HCT116 (cell line): Measurements from ENCODE around the gene CYB5D1. TPM values are rescaled to one million over a fixed set of nuclear protein-coding genes. Genes with fewer than 3 reads are reported as not detected.

Source experiments
- ATAC-seq: fragments of 200-7000 bp; cut with Tn5 transposase; 2 replicates; pipeline ENCODE4 v1.9.1; 2020; ENCODE audit warnings: mild to moderate bottlenecking, moderate library complexity
- BruUV-seq: library from RNA; stranded (reverse); fragments of 400-500 nt; replicated peaks from 2 replicates; lab custom pipeline; 2021; lab: Mats Ljungman, UMichigan
- CTCF ChIA-PET: fragments of 300-600 bp; sonication (Branson Sonifier 250); formaldehyde crosslinking; loops from one replicate; lab custom pipeline; 2021; ENCODE audit warnings: antibody characterized with exemption; lab: Charles Lee
- POLR2A ChIA-PET: fragments of 300-600, 350-600 bp; sonication (Branson Sonifier 250); formaldehyde crosslinking; loops from one replicate; lab custom pipeline; 2021; ENCODE audit warnings: antibody characterized with exemption; lab: Charles Lee
- RAD21 ChIA-PET, 2 experiments: fragments of 300-600 bp; sonication (Branson Sonifier 250); formaldehyde crosslinking; loops; one replicate each; lab custom pipeline; 2023; ENCODE audit warnings: low total read pairs in 2 of 2; ENCODE audit not compliant: uncharacterized antibody in 2 of 2, unreplicated experiment in 2 of 2, low non-redundant PET in 1 of 2; lab: Charles Lee
- DNase-seq: peaks from one replicate; pipeline ENCODE4 v3.0.0-alpha.2; 2010; ENCODE audit warnings: low read depth, low spot score
- H2AFZ ChIP-seq: fragments of 200-600 bp; shearing (Covaris generic), sonication (generic); 2 replicates; pipeline ENCODE4 v1.6.1; 2017; ENCODE audit warnings: low read depth, mixed run types, mixed read lengths, antibody characterized with exemption, low read length; ENCODE audit not compliant: poor library complexity, severe bottlenecking
- H3K27ac ChIP-seq: 2 replicates; pipeline ENCODE4 v1.5.1; 2012; ENCODE audit warnings: low read depth, low read length
- H3K27me3 ChIP-seq: fragments of 200-600 bp; sonication (generic); 2 replicates; pipeline ENCODE4 v1.6.1; 2016; ENCODE audit warnings: mixed run types, low read length, mixed read lengths; ENCODE audit not compliant: insufficient read depth
- H3K36me3 ChIP-seq, 2 experiments: fragments of 200-500 bp in 1 of 2; fragments of 200-600 bp in 1 of 2; sonication (Bioruptor generic) in 1 of 2; sonication (generic) in 1 of 2; 2 replicates each; pipeline versions ENCODE4 v1.5.1 to v1.6.1; 2014 to 2016; ENCODE audit warnings: low read length in 2 of 2, inconsistent platforms in 1 of 2, mixed read lengths in 1 of 2, mixed run types in 1 of 2; ENCODE audit not compliant: insufficient read depth in 2 of 2, control insufficient read depth in 1 of 2
- H3K4me1 ChIP-seq, 2 experiments: fragments of 200-600 bp in 1 of 2; sonication (generic) in 1 of 2; 2 replicates each; pipeline versions ENCODE4 v1.5.1 to v1.6.1; 2012 to 2017; ENCODE audit warnings: low read length in 2 of 2, inconsistent platforms in 1 of 2, mild to moderate bottlenecking in 1 of 2, mixed read lengths in 1 of 2, mixed run types in 1 of 2, moderate library complexity in 1 of 2; ENCODE audit not compliant: insufficient read depth in 2 of 2, control insufficient read depth in 1 of 2
- H3K4me2 ChIP-seq: fragments of 200-600 bp; sonication (generic); 2 replicates; pipeline ENCODE4 v1.6.1; 2017; ENCODE audit warnings: mixed run types, low read length, mixed read lengths
- H3K4me3 ChIP-seq, 2 experiments: fragments of 200-600 bp in 1 of 2; sonication (generic) in 1 of 2; replicated peaks in 1 of 2; 2 replicates each; pipeline ENCODE4 v1.5.1; 2011 to 2016; ENCODE audit warnings: low read length in 2 of 2, control low read depth in 1 of 2, low read depth in 1 of 2, mild to moderate bottlenecking in 1 of 2, mixed read lengths in 1 of 2, mixed run types in 1 of 2
- H3K79me2 ChIP-seq: fragments of 200-600 bp; sonication (generic); 2 replicates; pipeline ENCODE4 v1.6.1; 2017; ENCODE audit warnings: mild to moderate bottlenecking, mixed run types, low read length, moderate library complexity, mixed read lengths; ENCODE audit not compliant: insufficient read depth
- H3K9ac ChIP-seq: fragments of 200-600 bp; sonication (generic); 2 replicates; pipeline ENCODE4 v1.6.1; 2016; ENCODE audit warnings: low read length, mixed read lengths
- H3K9me2 ChIP-seq: fragments of 200-600 bp; sonication (generic), shearing (Covaris generic); 2 replicates; pipeline ENCODE4 v1.6.1; 2017; ENCODE audit warnings: mixed run types, mild to moderate bottlenecking, moderate library complexity; ENCODE audit not compliant: insufficient read depth
- H3K9me3 ChIP-seq, 2 experiments: fragments of 200-500 bp in 1 of 2; fragments of 200-600 bp in 1 of 2; sonication (Bioruptor generic) in 1 of 2; sonication (generic) in 1 of 2; 2 replicates each; pipeline ENCODE4 v1.6.1; 2014 to 2017; ENCODE audit warnings: low read length in 2 of 2, mixed read lengths in 2 of 2, inconsistent platforms in 1 of 2, low read depth in 1 of 2, mild to moderate bottlenecking in 1 of 2, mixed run types in 1 of 2, moderate library complexity in 1 of 2; ENCODE audit not compliant: control insufficient read depth in 1 of 2, insufficient read depth in 1 of 2
- H4K20me1 ChIP-seq: fragments of 200-600 bp; sonication (generic), shearing (Covaris generic); 2 replicates; pipeline ENCODE4 v1.6.1; 2017; ENCODE audit warnings: mixed run types, mild to moderate bottlenecking, moderate library complexity; ENCODE audit not compliant: insufficient read depth
- YY1 ChIP-seq: IDR thresholded peaks from 2 replicates; pipeline ENCODE4 v1.6.1; 2011; ENCODE audit warnings: low read length, low read depth, moderate library complexity, mild to moderate bottlenecking; ENCODE audit not compliant: insufficient replicate concordance; ENCODE audit errors: extremely low read depth
- intact Hi-C: fragments of 100-400 bp; cut with micrococcal nuclease; formaldehyde crosslinking; loops from 2 replicates; pipeline ENCODE4 v1.10.0; 2022
- total RNA-seq: library from RNA; stranded (reverse); gene quantifications from one replicate; pipeline ENCODE4 v1.2.1, GENCODE V29; 2021; ENCODE audit not compliant: unreplicated experiment
- TF ChIP-seq, protein P1 (sequence below), 3 experiments: fragments of 200-600 bp in 1 of 3; sonication (generic) in 1 of 3; IDR thresholded peaks in 2 of 3; conservative IDR thresholded peaks in 1 of 3; 2 replicates each; pipeline ENCODE4 v1.5.1; 2012 to 2017; ENCODE audit warnings: low read depth in 2 of 3, low read length in 2 of 3, antibody characterized with exemption in 1 of 3, borderline replicate concordance in 1 of 3, control low read depth in 1 of 3, mild to moderate bottlenecking in 1 of 3, mixed read lengths in 1 of 3, mixed run types in 1 of 3, moderate library complexity in 1 of 3; ENCODE audit not compliant: insufficient read depth in 1 of 3

Gene CYB5D1
- total RNA-seq, 1 experiment from 2014 or later = 21.5 TPM

DNA sequence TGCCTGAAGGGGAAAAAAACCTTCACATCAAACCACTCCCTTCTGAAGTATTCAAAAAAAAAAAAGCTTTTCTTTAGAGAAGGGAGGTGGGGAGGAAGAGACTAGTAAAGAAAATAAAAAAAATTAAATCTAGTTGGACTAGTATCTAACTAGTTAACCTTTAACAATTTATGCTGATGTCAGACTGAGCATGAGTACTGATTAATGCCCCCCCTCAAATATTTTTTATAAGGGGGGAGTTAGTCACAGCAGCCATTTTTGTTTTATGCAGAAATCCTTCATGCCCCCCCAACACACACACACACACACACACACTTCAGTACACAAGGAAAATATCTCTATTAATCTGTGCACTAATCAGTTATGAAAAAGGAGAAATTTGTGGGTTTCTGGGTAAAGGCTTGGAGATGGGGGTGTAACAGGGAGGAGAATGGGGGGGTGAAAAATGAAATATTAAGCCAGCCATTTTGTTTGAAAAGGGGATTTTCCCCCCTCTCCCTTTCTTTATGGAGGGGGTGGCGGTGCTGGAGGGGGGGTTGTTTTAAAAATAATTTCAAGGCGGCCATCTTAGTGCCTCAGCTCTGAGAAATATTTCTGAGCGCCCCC, 26.1 kb downstream of the CYB5D1 start:
- TF ChIP-seq, protein P1, sequence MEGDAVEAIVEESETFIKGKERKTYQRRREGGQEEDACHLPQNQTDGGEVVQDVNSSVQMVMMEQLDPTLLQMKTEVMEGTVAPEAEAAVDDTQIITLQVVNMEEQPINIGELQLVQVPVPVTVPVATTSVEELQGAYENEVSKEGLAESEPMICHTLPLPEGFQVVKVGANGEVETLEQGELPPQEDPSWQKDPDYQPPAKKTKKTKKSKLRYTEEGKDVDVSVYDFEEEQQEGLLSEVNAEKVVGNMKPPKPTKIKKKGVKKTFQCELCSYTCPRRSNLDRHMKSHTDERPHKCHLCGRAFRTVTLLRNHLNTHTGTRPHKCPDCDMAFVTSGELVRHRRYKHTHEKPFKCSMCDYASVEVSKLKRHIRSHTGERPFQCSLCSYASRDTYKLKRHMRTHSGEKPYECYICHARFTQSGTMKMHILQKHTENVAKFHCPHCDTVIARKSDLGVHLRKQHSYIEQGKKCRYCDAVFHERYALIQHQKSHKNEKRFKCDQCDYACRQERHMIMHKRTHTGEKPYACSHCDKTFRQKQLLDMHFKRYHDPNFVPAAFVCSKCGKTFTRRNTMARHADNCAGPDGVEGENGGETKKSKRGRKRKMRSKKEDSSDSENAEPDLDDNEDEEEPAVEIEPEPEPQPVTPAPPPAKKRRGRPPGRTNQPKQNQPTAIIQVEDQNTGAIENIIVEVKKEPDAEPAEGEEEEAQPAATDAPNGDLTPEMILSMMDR (IDR thresholded peaks at IDR 0.05 in 2 of 3, conservative IDR thresholded peaks at IDR 0.05 in 1 of 3; ENCODE audit: borderline replicate concordance in 1 of 3, insufficient read depth in 1 of 3, low read depth in 2 of 3, low read length in 2 of 3) = no peak
- peak; percentile 56 for TF ChIP-seq YY1
- Histone ChIP-seq H3K4me1 (peaks cover 29 to 41% of the 10 kb centered on the region in 2 experiments), H3K36me3 (peaks cover 0 to 3% of the 10 kb centered on the region in 2 experiments; a peak in 2 of 4 replicates), H4K20me1 (no peaks in the 10 kb centered on the region), H3K9ac (0 out of 2 replicates have a peak overlapping the region, but pooled peaks have one; percentile 31), H3K27me3 (no peaks in the 10 kb centered on the region), H3K4me2 (peak overlapping the region; percentile 66), H3K27ac (no peak overlapping the region; the same call in 1 of the 2 replicates), H3K9me2 (no peaks in the 10 kb centered on the region), H3K9me3 (no peaks in the 10 kb centered on the region), H2AFZ (no peak overlapping the region), H3K4me3 (peak overlapping the region; percentile 20 to 52; a peak in 3 of 4 replicates), H3K79me2 (peaks cover 25% of the 10 kb centered on the region)
- ChIA-PET POLR2A (interaction anchor here (2.3 kb wide), 1 partner anchor 42 kb away, joined by 5 read pairs; no protein-coding TSS in a partner anchor), CTCF (interaction anchor here (0.7 kb wide), 1 partner anchor 14 kb away, joined by 3 read pairs; no protein-coding TSS in a partner anchor), RAD21 (interaction anchor here in 1 of 2 experiments (0.6 kb wide), 1 partner anchor 275 kb away, joined by 5 read pairs; no protein-coding TSS in a partner anchor)
- DNase-seq (no peak), ATAC-seq (no peak)
- BruUV-seq = TSS peak; percentile 23
- intact Hi-C loops = no loop called here
